H9 (cell line): ENCODE data around the gene LMTK3. TPM values are rescaled to one million over a fixed set of nuclear protein-coding genes. Genes with fewer than 3 reads are reported as not detected.

Experiments
- DNase-seq: peaks from one replicate; pipeline ENCODE4 v3.0.0-alpha.2; 2017
- H2AFZ ChIP-seq: one replicate; pipeline ENCODE4 v1.6.1; 2013; ENCODE audit warnings: mild to moderate bottlenecking, low read length, control low read depth, moderate library complexity
- H2AK5ac ChIP-seq: 2 replicates; pipeline ENCODE4 v1.6.1; 2013; ENCODE audit warnings: low read length, control low read depth, mixed read lengths; ENCODE audit not compliant: insufficient read length
- H2BK120ac ChIP-seq: one replicate; pipeline ENCODE4 v1.6.1; 2013; ENCODE audit warnings: low read depth, mild to moderate bottlenecking, low read length, control low read depth, inconsistent platforms; ENCODE audit not compliant: poor library complexity, severe bottlenecking
- H2BK12ac ChIP-seq: 2 replicates; pipeline ENCODE4 v1.6.1; 2013; ENCODE audit warnings: low read length, control low read depth, mixed read lengths, low read depth; ENCODE audit not compliant: insufficient read length
- H2BK15ac ChIP-seq: 2 replicates; pipeline ENCODE4 v1.6.1; 2013; ENCODE audit warnings: low read depth, low read length, control low read depth
- H2BK20ac ChIP-seq: one replicate; pipeline ENCODE4 v1.6.1; 2013; ENCODE audit warnings: low read depth, mild to moderate bottlenecking, low read length, control low read depth, inconsistent platforms; ENCODE audit not compliant: poor library complexity, severe bottlenecking
- H2BK5ac ChIP-seq: 2 replicates; pipeline ENCODE4 v1.6.1; 2013; ENCODE audit warnings: low read length, control low read depth, mixed read lengths; ENCODE audit not compliant: insufficient read length
- H3K14ac ChIP-seq: 2 replicates; pipeline ENCODE4 v1.6.1; 2013; ENCODE audit warnings: low read length, control low read depth; ENCODE audit not compliant: insufficient read depth
- H3K18ac ChIP-seq: 2 replicates; pipeline ENCODE4 v1.6.1; 2013; ENCODE audit warnings: low read depth, mild to moderate bottlenecking, mixed read lengths, low read length, control low read depth; ENCODE audit not compliant: insufficient read length
- H3K23ac ChIP-seq: 2 replicates; pipeline ENCODE4 v1.6.1; 2013; ENCODE audit warnings: low read length, control low read depth, mixed read lengths, low read depth; ENCODE audit not compliant: insufficient read length
- H3K23me2 ChIP-seq: 2 replicates; pipeline ENCODE4 v1.6.1; 2013; ENCODE audit warnings: low read depth, mild to moderate bottlenecking, mixed read lengths, low read length, control low read depth; ENCODE audit not compliant: insufficient read length, poor library complexity, severe bottlenecking
- H3K27ac ChIP-seq: 2 replicates; pipeline ENCODE4 v1.5.1; 2013; ENCODE audit warnings: low read length, control low read depth, mixed read lengths, low read depth; ENCODE audit not compliant: insufficient read length
- H3K27me3 ChIP-seq: 2 replicates; pipeline ENCODE4 v1.6.1; 2013; ENCODE audit warnings: low read length, control low read depth, inconsistent platforms; ENCODE audit not compliant: insufficient read depth
- H3K4ac ChIP-seq: 2 replicates; pipeline ENCODE4 v1.6.1; 2013; ENCODE audit warnings: low read depth, mild to moderate bottlenecking, control low read depth, inconsistent platforms, low read length, moderate library complexity
- H3K4me1 ChIP-seq: 2 replicates; pipeline ENCODE4 v1.6.1; 2013; ENCODE audit warnings: low read length, control low read depth, inconsistent platforms; ENCODE audit not compliant: insufficient read depth
- H3K4me2 ChIP-seq: 2 replicates; pipeline ENCODE4 v1.6.1; 2013; ENCODE audit warnings: low read length, control low read depth, mixed read lengths; ENCODE audit not compliant: insufficient read length, insufficient read depth
- H3K56ac ChIP-seq: 2 replicates; pipeline ENCODE4 v1.6.1; 2013; ENCODE audit warnings: low read depth, mild to moderate bottlenecking, mixed read lengths, low read length, control low read depth; ENCODE audit not compliant: insufficient read length
- H3K79me1 ChIP-seq: 2 replicates; pipeline ENCODE4 v1.6.1; 2013; ENCODE audit warnings: low read depth, mild to moderate bottlenecking, moderate library complexity, low read length, control low read depth, inconsistent platforms; ENCODE audit not compliant: insufficient read depth, poor library complexity, severe bottlenecking
- H3K79me2 ChIP-seq: 2 replicates; pipeline ENCODE4 v1.6.1; 2013; ENCODE audit warnings: low read length, control low read depth, inconsistent platforms; ENCODE audit not compliant: insufficient read depth
- H3K9ac ChIP-seq: 2 replicates; pipeline ENCODE4 v1.6.1; 2013; ENCODE audit warnings: low read length, control low read depth, mixed read lengths; ENCODE audit not compliant: insufficient read length; ENCODE audit errors: extremely low read depth
- H3K9me3 ChIP-seq: one replicate; pipeline ENCODE4 v1.6.1; 2013; ENCODE audit warnings: low read depth, low read length, inconsistent platforms; ENCODE audit not compliant: control insufficient read depth
- H3T11ph ChIP-seq: one replicate; pipeline ENCODE4 v1.6.1; 2013; ENCODE audit warnings: mild to moderate bottlenecking, low read length, control low read depth, inconsistent platforms
- H4K20me1 ChIP-seq: one replicate; pipeline ENCODE4 v1.6.1; 2013; ENCODE audit not compliant: control insufficient read depth, insufficient read length, insufficient read depth
- H4K5ac ChIP-seq: 2 replicates; pipeline ENCODE4 v1.6.1; 2013; ENCODE audit warnings: low read depth, mild to moderate bottlenecking, mixed read lengths, low read length, control low read depth; ENCODE audit not compliant: insufficient read length
- H4K8ac ChIP-seq: replicated peaks from 2 replicates; pipeline ENCODE4 v1.6.1; 2013; ENCODE audit warnings: low read length, control low read depth, mixed read lengths, low read depth; ENCODE audit not compliant: insufficient read length
- H4K91ac ChIP-seq: 2 replicates; pipeline ENCODE4 v1.6.1; 2013; ENCODE audit warnings: low read depth, mild to moderate bottlenecking, moderate library complexity, mixed read lengths, low read length, control low read depth; ENCODE audit not compliant: insufficient read length
- H3K27ac Mint-ChIP-seq, 3 experiments: 2 replicates in 2 of 3; 3 replicates in 1 of 3; pipeline ENCODE4 v1.8.0; 2020 to 2021; ENCODE audit warnings: mixed read lengths in 3 of 3, mild to moderate bottlenecking in 1 of 3, moderate library complexity in 1 of 3
- H3K27me3 Mint-ChIP-seq: 2 replicates; pipeline ENCODE4 v1.8.0; 2021; ENCODE audit warnings: low read depth, mild to moderate bottlenecking, moderate library complexity, mixed read lengths
- H3K36me3 Mint-ChIP-seq, 3 experiments: 2 replicates in 2 of 3; 3 replicates in 1 of 3; pipeline ENCODE4 v1.8.0; 2020 to 2021; ENCODE audit warnings: low read depth in 3 of 3, mixed read lengths in 3 of 3; ENCODE audit not compliant: insufficient read depth in 1 of 3
- H3K4me1 Mint-ChIP-seq, 2 experiments: 2 replicates each; pipeline ENCODE4 v1.8.0; 2020; ENCODE audit warnings: mixed read lengths in 2 of 2
- H3K4me3 Mint-ChIP-seq, 2 experiments: 2 replicates in 1 of 2; 3 replicates in 1 of 2; pipeline ENCODE4 v1.8.0; 2020 to 2021; ENCODE audit warnings: mild to moderate bottlenecking in 2 of 2, mixed read lengths in 2 of 2, moderate library complexity in 1 of 2
- H3K9me3 Mint-ChIP-seq, 2 experiments: 2 replicates in 1 of 2; 3 replicates in 1 of 2; pipeline ENCODE4 v1.8.0; 2020; ENCODE audit warnings: mild to moderate bottlenecking in 2 of 2, mixed read lengths in 2 of 2, moderate library complexity in 1 of 2
- WGBS: extraction: QIAGEN DNeasy Blood & Tissue Kit; methylation state at CpG from one replicate; pipeline ENCODE4 v1.1.7; 2013; ENCODE audit warnings: missing lambda C conversion rate, low lambda C conversion rate, mixed read lengths; ENCODE audit not compliant: insufficient read length; ENCODE audit errors: extremely low coverage; 5-methylcytosine and 5-hydroxymethylcytosine counted together
- total RNA-seq: library from RNA; stranded (reverse); gene quantifications from 2 replicates; pipeline ENCODE4 v1.2.1, GENCODE V29; 2021
- TF ChIP-seq, protein P1 (sequence below): fragments of 200-600 bp; sonication (generic); conservative IDR thresholded peaks from 3 replicates; pipeline ENCODE4 v1.8.0; 2021; ENCODE audit warnings: antibody characterized with exemption, mild to moderate bottlenecking

The LMTK3 gene
- total RNA-seq, 1 experiment from 2014 or later, result 14.4 TPM

- no peak overlapping the region for H3K4ac ChIP-seq
- no peak overlapping the region for H2BK15ac ChIP-seq
- H3K27ac ChIP-seq, result no peak overlapping the region
- H4K20me1 ChIP-seq, result no peaks in the 10 kb centered on the region
- Mint-ChIP-seq H3K9me3 (no peaks in the 10 kb centered on the region), H3K36me3 (0 out of 7 replicates have a peak, but pooled peaks cover 0 to 3% (median 0%) of the 10 kb centered on the region in 3 experiments), H3K4me3 (no peak overlapping the region), H3K27me3 (peaks cover 6% of the 10 kb centered on the region), H3K4me1 (peaks cover 17 to 31% of the 10 kb centered on the region in 2 experiments), H3K27ac (no peak overlapping the region)
- H3K79me2 ChIP-seq, result no peaks in the 10 kb centered on the region
- H3K79me1 ChIP-seq, result no peaks in the 10 kb centered on the region
- H3K56ac ChIP-seq, result no peak overlapping the region
- no peaks in the 10 kb centered on the region for H3K4me1 ChIP-seq
- no CpG with 5 or more reads among the region's 19 CpGs for WGBS
- peaks cover 2% of the 10 kb centered on the region; the same call in 1 of the 2 replicates for H3K27me3 ChIP-seq
- TF ChIP-seq, protein P1, sequence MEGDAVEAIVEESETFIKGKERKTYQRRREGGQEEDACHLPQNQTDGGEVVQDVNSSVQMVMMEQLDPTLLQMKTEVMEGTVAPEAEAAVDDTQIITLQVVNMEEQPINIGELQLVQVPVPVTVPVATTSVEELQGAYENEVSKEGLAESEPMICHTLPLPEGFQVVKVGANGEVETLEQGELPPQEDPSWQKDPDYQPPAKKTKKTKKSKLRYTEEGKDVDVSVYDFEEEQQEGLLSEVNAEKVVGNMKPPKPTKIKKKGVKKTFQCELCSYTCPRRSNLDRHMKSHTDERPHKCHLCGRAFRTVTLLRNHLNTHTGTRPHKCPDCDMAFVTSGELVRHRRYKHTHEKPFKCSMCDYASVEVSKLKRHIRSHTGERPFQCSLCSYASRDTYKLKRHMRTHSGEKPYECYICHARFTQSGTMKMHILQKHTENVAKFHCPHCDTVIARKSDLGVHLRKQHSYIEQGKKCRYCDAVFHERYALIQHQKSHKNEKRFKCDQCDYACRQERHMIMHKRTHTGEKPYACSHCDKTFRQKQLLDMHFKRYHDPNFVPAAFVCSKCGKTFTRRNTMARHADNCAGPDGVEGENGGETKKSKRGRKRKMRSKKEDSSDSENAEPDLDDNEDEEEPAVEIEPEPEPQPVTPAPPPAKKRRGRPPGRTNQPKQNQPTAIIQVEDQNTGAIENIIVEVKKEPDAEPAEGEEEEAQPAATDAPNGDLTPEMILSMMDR, result no peak
- H3K9ac ChIP-seq, result no peak overlapping the region
- no peak overlapping the region for H2BK20ac ChIP-seq
- no peak overlapping the region for H3K14ac ChIP-seq
- no peak for DNase-seq
- H2AFZ ChIP-seq, result no peak overlapping the region
- no peaks in the 10 kb centered on the region for H3K9me3 ChIP-seq
- peaks cover 12% of the 10 kb centered on the region for H3K23me2 ChIP-seq
- H3K18ac ChIP-seq, result no peak overlapping the region
- H3K4me2 ChIP-seq, result peak overlapping the region; percentile 31
- H3T11ph ChIP-seq, result no peak overlapping the region
- H2BK5ac ChIP-seq, result no peak overlapping the region
- no peak overlapping the region for H3K23ac ChIP-seq
- no peak overlapping the region for H4K8ac ChIP-seq
- no peak overlapping the region for H2BK12ac ChIP-seq
- no peak overlapping the region for H2AK5ac ChIP-seq
- H2BK120ac ChIP-seq, result no peak overlapping the region
- H4K91ac ChIP-seq, result no peak overlapping the region
- H4K5ac ChIP-seq, result no peak overlapping the region
These were observed 1.1 kb upstream of the LMTK3 start for GRCh38 chr19:48512504-48513288.
